Ishikawa (cell line): ENCODE data around the gene SEC22C.

Source experiments
- CEBPB ChIP-seq: IDR thresholded peaks from 2 replicates; pipeline ENCODE4 v1.6.1; 2012
- CREB1 ChIP-seq: IDR thresholded peaks from 2 replicates; pipeline ENCODE4 v1.6.1; 2012; ENCODE audit warnings: low read depth
- EGR1 ChIP-seq: IDR thresholded peaks from 2 replicates; pipeline ENCODE4 v1.6.1; 2012
- EP300 ChIP-seq: IDR thresholded peaks from 2 replicates; pipeline ENCODE4 v1.6.1; 2012; ENCODE audit warnings: borderline replicate concordance
- FOXM1 ChIP-seq: IDR thresholded peaks from 2 replicates; pipeline ENCODE4 v1.6.1; 2012; ENCODE audit warnings: low read depth, borderline replicate concordance
- NFIC ChIP-seq: IDR thresholded peaks from 2 replicates; pipeline ENCODE4 v1.6.1; 2012
- RAD21 ChIP-seq: IDR thresholded peaks from 2 replicates; pipeline ENCODE4 v1.6.1; 2012; ENCODE audit warnings: low read depth
- TAF1 ChIP-seq: IDR thresholded peaks from 2 replicates; pipeline ENCODE4 v1.6.1; 2012; ENCODE audit warnings: low read depth, mild to moderate bottlenecking
- TCF12 ChIP-seq: IDR thresholded peaks from 2 replicates; pipeline ENCODE4 v1.6.1; 2012; ENCODE audit warnings: low read depth
- TEAD4 ChIP-seq: IDR thresholded peaks from 2 replicates; pipeline ENCODE4 v1.6.1; 2012
- USF1 ChIP-seq: IDR thresholded peaks from 2 replicates; pipeline ENCODE4 v1.6.1; 2012
- YY1 ChIP-seq: IDR thresholded peaks from 2 replicates; pipeline ENCODE4 v1.6.1; 2012; ENCODE audit warnings: low read depth
- ZBTB7A ChIP-seq: IDR thresholded peaks from 2 replicates; pipeline ENCODE4 v1.6.1; 2012; ENCODE audit warnings: low read depth
- TF ChIP-seq, protein P1 (sequence below): IDR thresholded peaks from 2 replicates; pipeline ENCODE4 v1.6.1; 2012
- TF ChIP-seq, protein P2 (sequence below): IDR thresholded peaks from 2 replicates; pipeline ENCODE4 v1.6.1; 2012; ENCODE audit warnings: low read depth, mild to moderate bottlenecking

The SEC22C gene

DNA sequence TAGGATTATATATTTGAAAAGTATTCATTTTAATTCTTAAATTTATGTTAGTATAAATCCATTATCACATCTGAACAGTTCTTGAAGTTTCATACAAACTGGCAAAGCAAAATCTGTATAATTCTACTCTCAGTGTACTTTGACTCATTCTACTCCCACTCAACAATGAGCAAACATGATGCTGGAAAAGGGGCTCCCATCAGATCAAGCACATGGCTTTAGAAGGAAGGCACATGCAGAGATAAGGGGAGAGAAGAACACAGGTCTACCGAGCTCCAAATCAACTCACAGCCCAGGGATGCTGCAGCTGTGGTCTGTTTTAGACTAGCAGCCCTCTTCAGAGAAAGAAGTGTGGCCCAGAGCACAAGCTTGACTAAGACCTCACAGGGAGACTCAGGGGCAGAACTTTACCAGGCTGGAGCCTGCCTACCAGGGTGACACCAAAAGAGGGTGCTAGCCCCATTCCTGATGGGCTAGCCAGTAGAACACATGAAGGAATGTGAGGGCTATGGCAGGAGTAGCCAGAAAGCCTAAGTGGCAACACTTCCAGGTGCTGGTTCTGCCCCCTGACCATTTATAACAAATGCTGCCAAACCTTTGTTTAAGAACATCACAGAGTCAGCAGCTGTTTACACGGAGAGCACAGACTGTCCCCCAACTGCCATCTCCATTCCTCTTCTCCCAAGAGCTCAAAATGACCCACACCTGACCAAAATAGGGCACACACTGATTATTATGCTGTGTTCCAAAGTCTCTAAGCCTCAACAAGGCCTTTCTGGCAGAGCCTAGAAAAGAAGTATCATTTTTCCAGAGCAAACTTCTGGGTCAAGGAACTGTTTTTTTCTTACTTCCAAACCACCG, 19.5 kb downstream of the SEC22C start:
- TF ChIP-seq USF1 (no peak), RAD21 (no peak), EGR1 (no peak), EP300 (no peak), YY1 (no peak)
- TF ChIP-seq, protein P1, sequence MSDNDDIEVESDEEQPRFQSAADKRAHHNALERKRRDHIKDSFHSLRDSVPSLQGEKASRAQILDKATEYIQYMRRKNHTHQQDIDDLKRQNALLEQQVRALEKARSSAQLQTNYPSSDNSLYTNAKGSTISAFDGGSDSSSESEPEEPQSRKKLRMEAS: no peak

GRCh38 chr3:42557854-42558253, 23.9 kb downstream of the SEC22C start:
- TF ChIP-seq RAD21: peak; percentile 24; the same call in 1 of the 2 replicates
- no peak for TF ChIP-seq CEBPB

- TF ChIP-seq USF1 (no peak), CEBPB (no peak), RAD21 (no peak), FOXM1 (no peak), EGR1 (no peak), YY1 (no peak), TAF1 (no peak), CREB1 (no peak), TEAD4 (no peak)
- TF ChIP-seq, protein P1: no peak
- TF ChIP-seq, protein P2, sequence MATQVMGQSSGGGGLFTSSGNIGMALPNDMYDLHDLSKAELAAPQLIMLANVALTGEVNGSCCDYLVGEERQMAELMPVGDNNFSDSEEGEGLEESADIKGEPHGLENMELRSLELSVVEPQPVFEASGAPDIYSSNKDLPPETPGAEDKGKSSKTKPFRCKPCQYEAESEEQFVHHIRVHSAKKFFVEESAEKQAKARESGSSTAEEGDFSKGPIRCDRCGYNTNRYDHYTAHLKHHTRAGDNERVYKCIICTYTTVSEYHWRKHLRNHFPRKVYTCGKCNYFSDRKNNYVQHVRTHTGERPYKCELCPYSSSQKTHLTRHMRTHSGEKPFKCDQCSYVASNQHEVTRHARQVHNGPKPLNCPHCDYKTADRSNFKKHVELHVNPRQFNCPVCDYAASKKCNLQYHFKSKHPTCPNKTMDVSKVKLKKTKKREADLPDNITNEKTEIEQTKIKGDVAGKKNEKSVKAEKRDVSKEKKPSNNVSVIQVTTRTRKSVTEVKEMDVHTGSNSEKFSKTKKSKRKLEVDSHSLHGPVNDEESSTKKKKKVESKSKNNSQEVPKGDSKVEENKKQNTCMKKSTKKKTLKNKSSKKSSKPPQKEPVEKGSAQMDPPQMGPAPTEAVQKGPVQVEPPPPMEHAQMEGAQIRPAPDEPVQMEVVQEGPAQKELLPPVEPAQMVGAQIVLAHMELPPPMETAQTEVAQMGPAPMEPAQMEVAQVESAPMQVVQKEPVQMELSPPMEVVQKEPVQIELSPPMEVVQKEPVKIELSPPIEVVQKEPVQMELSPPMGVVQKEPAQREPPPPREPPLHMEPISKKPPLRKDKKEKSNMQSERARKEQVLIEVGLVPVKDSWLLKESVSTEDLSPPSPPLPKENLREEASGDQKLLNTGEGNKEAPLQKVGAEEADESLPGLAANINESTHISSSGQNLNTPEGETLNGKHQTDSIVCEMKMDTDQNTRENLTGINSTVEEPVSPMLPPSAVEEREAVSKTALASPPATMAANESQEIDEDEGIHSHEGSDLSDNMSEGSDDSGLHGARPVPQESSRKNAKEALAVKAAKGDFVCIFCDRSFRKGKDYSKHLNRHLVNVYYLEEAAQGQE: no peak
These were observed 25.6 kb downstream of the SEC22C start for GRCh38 chr3:42556089-42556632.

- TF ChIP-seq FOXM1: no peak
- TF ChIP-seq TEAD4: no peak
- TF ChIP-seq ZBTB7A: no peak
- no peak for TF ChIP-seq YY1
- TF ChIP-seq, protein P1: no peak
- TF ChIP-seq CEBPB: no peak
- TF ChIP-seq EGR1: no peak
- no peak for TF ChIP-seq NFIC
- TF ChIP-seq RAD21: no peak
- no peak for TF ChIP-seq TAF1
- no peak for TF ChIP-seq USF1
- no peak for TF ChIP-seq CREB1
- TF ChIP-seq, protein P2: no peak
- TF ChIP-seq EP300: no peak
- TF ChIP-seq TCF12: no peak
These were observed 28.9 kb downstream of the SEC22C start for GRCh38 chr3:42552830-42553229.

- no peak for TF ChIP-seq TAF1
These were observed 31.5 kb downstream of the SEC22C start for GRCh38 chr3:42550250-42550649.

DNA sequence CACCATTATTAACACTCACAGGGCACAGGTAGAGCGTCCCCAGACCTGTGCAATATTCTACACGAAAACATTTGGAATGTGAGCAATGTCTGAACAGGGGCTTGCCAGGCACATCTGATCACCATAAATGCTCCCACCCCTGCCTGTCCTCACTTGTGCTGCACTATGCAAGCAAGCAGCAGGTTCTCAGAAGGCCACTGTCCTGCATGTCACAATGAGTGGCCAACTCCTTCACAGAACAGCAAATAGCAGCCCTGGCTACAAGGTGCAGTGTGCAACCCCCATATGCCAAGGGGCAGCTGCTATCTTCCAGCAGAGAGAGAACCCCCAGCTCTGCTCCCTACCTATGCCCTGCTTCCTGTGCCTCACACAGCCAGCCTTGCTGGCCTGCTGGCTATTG, 32.6 kb downstream of the SEC22C start:
- no peak for TF ChIP-seq ZBTB7A
- TF ChIP-seq TCF12: no peak
- no peak for TF ChIP-seq RAD21
- TF ChIP-seq EP300: no peak
- TF ChIP-seq USF1: no peak
- TF ChIP-seq, protein P1: no peak
- TF ChIP-seq FOXM1: no peak
- TF ChIP-seq, protein P2: no peak
